Ascending aorta (tissue), 2 donors: ENCODE data around the gene UNC5B. TPM values are rescaled to one million over a fixed set of nuclear protein-coding genes. Genes with fewer than 3 reads are reported as not detected.

Source experiments
- DNase-seq, 2 donors: peaks; one replicate each; pipeline ENCODE4 v3.0.0-alpha.2; 2019; ENCODE audit warnings: low spot score in 2 of 2
- H3K27ac ChIP-seq, 2 donors: fragments of 200-600 bp; sonication (generic); one replicate each; pipeline ENCODE4 v1.5.1; 2016 to 2017; ENCODE audit warnings: mild to moderate bottlenecking in 1 of 2
- H3K27me3 ChIP-seq: fragments of 200-600 bp; sonication (generic); one replicate; pipeline ENCODE4 v1.5.1; 2017
- H3K36me3 ChIP-seq, 2 donors: fragments of 200-600 bp; sonication (generic); one replicate each; pipeline ENCODE4 v1.5.1; 2016
- H3K4me1 ChIP-seq, 2 donors: fragments of 200-600 bp; sonication (generic); one replicate each; pipeline ENCODE4 v1.5.1; 2016 to 2017; ENCODE audit warnings: mild to moderate bottlenecking in 1 of 2
- H3K4me3 ChIP-seq, 2 donors: fragments of 200-600 bp; sonication (generic); one replicate each; pipeline ENCODE4 v1.5.1; 2016 to 2017; ENCODE audit warnings: mild to moderate bottlenecking in 1 of 2
- H3K9me3 ChIP-seq, 2 donors: fragments of 200-600 bp; sonication (generic); one replicate each; pipeline ENCODE4 v1.5.1; 2016
- intact Hi-C: fragments of 100-400 bp; cut with DNase I; formaldehyde crosslinking; loops from one replicate; pipeline ENCODE4 v1.15.1; 2023
- total RNA-seq: library from RNA; depleted of rRNA; stranded (reverse); fragments of >200 nt; gene quantifications from one replicate; pipeline ENCODE4 v1.1.0, GENCODE V29; 2016
- TF ChIP-seq, protein P1 (sequence below), 3 experiments: fragments of 200-600 bp in 2 of 3; fragments of 450-650 bp in 1 of 3; sonication (generic) in 2 of 3; IDR thresholded peaks; one replicate each; pipeline ENCODE4 v1.5.1; 2016 to 2019; ENCODE audit warnings: antibody characterized with exemption in 3 of 3, mild to moderate bottlenecking in 1 of 3, moderate library complexity in 1 of 3

UNC5B gene
- total RNA-seq, 1 donor from 2014 or later: 42.4 TPM

DNA sequence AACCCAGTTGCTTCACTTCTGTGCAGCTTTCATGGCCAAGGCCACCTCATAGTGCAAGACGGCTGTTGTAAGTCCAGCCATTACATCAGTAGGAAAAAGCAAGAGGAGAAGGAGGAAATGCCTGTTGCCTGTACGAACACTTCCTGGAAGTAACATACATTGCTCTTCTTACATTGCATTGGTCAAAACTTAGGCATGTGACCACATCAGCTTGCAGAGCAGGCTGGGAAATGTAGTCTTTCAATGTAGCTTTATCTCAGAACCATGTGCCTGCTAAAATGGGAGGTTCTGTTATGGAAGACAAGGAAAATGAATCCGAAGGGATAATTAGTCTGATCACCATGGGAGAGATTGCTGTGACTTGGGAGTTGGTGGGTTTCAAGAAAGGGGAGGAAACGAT, 111.0 kb downstream of the UNC5B start:
- Histone ChIP-seq H3K4me3 (no peak overlapping the region), H3K4me1 (peaks cover 5 to 7% of the 10 kb centered on the region in 2 donors), H3K27me3 (no peaks in the 10 kb centered on the region), H3K27ac (no peak overlapping the region), H3K36me3 (peaks cover 11 to 18% of the 10 kb centered on the region in 2 donors), H3K9me3 (no peaks in the 10 kb centered on the region)
- intact Hi-C loops: no loop called here
- DNase-seq: no peak
- TF ChIP-seq, protein P1, sequence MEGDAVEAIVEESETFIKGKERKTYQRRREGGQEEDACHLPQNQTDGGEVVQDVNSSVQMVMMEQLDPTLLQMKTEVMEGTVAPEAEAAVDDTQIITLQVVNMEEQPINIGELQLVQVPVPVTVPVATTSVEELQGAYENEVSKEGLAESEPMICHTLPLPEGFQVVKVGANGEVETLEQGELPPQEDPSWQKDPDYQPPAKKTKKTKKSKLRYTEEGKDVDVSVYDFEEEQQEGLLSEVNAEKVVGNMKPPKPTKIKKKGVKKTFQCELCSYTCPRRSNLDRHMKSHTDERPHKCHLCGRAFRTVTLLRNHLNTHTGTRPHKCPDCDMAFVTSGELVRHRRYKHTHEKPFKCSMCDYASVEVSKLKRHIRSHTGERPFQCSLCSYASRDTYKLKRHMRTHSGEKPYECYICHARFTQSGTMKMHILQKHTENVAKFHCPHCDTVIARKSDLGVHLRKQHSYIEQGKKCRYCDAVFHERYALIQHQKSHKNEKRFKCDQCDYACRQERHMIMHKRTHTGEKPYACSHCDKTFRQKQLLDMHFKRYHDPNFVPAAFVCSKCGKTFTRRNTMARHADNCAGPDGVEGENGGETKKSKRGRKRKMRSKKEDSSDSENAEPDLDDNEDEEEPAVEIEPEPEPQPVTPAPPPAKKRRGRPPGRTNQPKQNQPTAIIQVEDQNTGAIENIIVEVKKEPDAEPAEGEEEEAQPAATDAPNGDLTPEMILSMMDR (IDR thresholded peaks at IDR 0.05): no peak

- peaks cover 11 to 18% of the 10 kb centered on the region in 2 donors for H3K36me3 ChIP-seq
- H3K27me3 ChIP-seq: no peaks in the 10 kb centered on the region
- no peak for DNase-seq
Measured at GRCh38 chr10:71324743-71325142, 112.4 kb downstream of the UNC5B start.

DNA sequence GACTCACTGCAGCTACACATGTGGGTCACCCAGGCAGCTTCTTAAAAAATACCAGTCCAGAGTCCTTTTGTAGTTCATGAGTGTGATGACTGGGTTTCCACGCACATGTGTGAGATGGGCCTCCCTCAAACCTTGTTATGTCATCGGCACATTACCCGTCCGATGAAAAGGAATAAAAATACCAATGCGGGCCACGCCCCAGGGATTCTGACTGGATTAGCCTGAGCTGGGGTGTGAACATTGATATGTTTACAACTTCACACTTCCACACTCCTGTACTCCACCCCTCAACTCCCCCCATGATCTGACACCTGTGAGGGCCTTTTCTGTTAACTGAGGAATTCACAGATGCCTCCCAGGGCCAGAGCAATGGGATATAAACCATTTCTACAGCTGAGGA, 112.9 kb downstream of the UNC5B start:
- intact Hi-C loops: no loop called here
- TF ChIP-seq, protein P1 (IDR thresholded peaks at IDR 0.05): no peak
- no peak for DNase-seq
- no peaks in the 10 kb centered on the region for H3K9me3 ChIP-seq
- no peaks in the 10 kb centered on the region for H3K4me1 ChIP-seq
- H3K36me3 ChIP-seq: peaks cover 11 to 18% of the 10 kb centered on the region in 2 donors
- H3K4me3 ChIP-seq: no peak overlapping the region
- H3K27ac ChIP-seq: no peak overlapping the region
- no peaks in the 10 kb centered on the region for H3K27me3 ChIP-seq

More at GRCh38 chr10:71324743-71325142, 112.4 kb downstream of the UNC5B start:
- intact Hi-C loops: no loop called here
- TF ChIP-seq, protein P1 (IDR thresholded peaks at IDR 0.05): no peak
- no peak overlapping the region for H3K27ac ChIP-seq
- H3K9me3 ChIP-seq: no peaks in the 10 kb centered on the region
- H3K4me1 ChIP-seq: peaks cover 3 to 4% of the 10 kb centered on the region in 2 donors
- no peak overlapping the region for H3K4me3 ChIP-seq

- Histone ChIP-seq H3K27me3 (no peaks in the 10 kb centered on the region), H3K27ac (no peak overlapping the region), H3K9me3 (no peaks in the 10 kb centered on the region), H3K36me3 (peaks cover 11 to 18% of the 10 kb centered on the region in 2 donors), H3K4me1 (no peaks in the 10 kb centered on the region), H3K4me3 (no peak overlapping the region)
- no peak for DNase-seq
- TF ChIP-seq, protein P1 (IDR thresholded peaks at IDR 0.05): no peak
- intact Hi-C loops: no loop called here
Measured at GRCh38 chr10:71326464-71326881, 114.1 kb downstream of the UNC5B start.

- TF ChIP-seq, protein P1 (IDR thresholded peaks at IDR 0.05): no peak
- H3K27me3 ChIP-seq: no peaks in the 10 kb centered on the region
- H3K4me3 ChIP-seq: no peak overlapping the region
- intact Hi-C loops: no loop called here
- H3K4me1 ChIP-seq: no peaks in the 10 kb centered on the region
- no peaks in the 10 kb centered on the region for H3K9me3 ChIP-seq
- DNase-seq: no peak
- no peak overlapping the region for H3K27ac ChIP-seq
- peaks cover 4 to 6% of the 10 kb centered on the region in 2 donors for H3K36me3 ChIP-seq
Measured at GRCh38 chr10:71330789-71331404, 118.5 kb downstream of the UNC5B start.
